KOPT-K1 (cell line): Measurements from ENCODE around the gene ZSCAN25.

Source experiments
- H3K27ac ChIP-seq: fragments of 200-600 bp; sonication (generic); 2 replicates; pipeline ENCODE4 v1.5.1; 2016; ENCODE audit warnings: antibody characterized with exemption, mild to moderate bottlenecking, low read depth, low read length; ENCODE audit not compliant: poor library complexity, severe bottlenecking
- H3K36me3 ChIP-seq: fragments of 200-600 bp; sonication (generic); 2 replicates; pipeline ENCODE4 v1.5.1; 2017; ENCODE audit warnings: antibody characterized with exemption, mild to moderate bottlenecking, low read length, moderate library complexity; ENCODE audit not compliant: insufficient read depth
- H3K9me3 ChIP-seq: fragments of 200-600 bp; sonication (generic); 2 replicates; pipeline ENCODE4 v1.5.1; 2017; ENCODE audit warnings: antibody characterized with exemption, low read length, mild to moderate bottlenecking; ENCODE audit not compliant: insufficient read depth, poor library complexity, severe bottlenecking

The ZSCAN25 gene

GRCh38 chr7:99679400-99680191 lies 62.9 kb downstream of the ZSCAN25 start, which contains the start of gene CYP3A5:
TSS of gene CYP3A5 (minus strand) at chr7:99679996. CDS start at chr7:99679896, 100 bp downstream.
- Histone ChIP-seq H3K9me3 (peaks cover 9% of the 10 kb centered on the region), H3K36me3 (no peaks in the 10 kb centered on the region), H3K27ac (no peak within 1 kb of the TSS)
